MV-4-11 (cell line): ENCODE measurements around the gene P2RX5.

Experiments used
- DNase-seq: peaks from one replicate; lab custom pipeline; 2025; lab: John Stamatoyannopoulos, UW

Gene P2RX5

GRCh38 chr17:3656755-3657587, 39.0 kb downstream of the P2RX5 start:
- DNase-seq = no peak

DNA sequence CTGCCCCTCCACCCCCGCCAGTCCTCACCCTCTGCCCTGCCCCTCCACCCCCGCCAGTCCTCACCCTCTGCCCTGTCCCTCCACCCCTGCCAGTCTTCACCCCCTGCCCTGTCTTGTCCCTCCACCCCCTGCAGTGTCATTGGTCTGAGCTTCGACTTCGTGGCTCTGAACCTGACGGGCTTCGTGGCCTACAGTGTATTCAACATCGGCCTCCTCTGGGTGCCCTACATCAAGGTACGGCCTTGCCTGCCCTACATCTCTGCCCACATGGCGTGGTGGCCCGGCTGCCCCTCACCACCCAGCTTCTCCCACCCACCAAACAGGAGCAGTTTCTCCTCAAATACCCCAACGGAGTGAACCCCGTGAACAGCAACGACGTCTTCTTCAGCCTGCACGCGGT, 39.6 kb downstream of the P2RX5 start:
- DNase-seq = no peak

DNA sequence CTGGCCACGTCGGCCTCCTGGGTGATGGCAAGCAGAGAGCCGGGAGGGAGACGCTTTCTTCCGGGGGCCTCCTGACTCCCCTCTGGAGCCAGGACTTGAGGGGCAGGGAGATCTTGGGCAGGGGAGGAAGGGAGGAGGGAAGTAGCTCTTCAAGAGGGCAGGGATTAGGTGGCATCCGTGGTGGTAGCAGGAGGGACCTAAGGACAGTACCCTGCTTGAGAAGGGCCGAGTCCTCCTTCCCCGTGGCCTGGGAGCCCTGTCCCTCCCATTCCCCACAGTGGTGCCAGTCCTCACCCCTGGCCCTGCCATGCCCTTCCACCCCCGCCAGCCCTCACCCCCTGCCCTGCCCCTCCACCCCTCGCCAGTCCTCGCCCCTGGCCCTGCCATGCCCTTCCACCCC, 40.2 kb downstream of the P2RX5 start:
- no peak for DNase-seq

DNA sequence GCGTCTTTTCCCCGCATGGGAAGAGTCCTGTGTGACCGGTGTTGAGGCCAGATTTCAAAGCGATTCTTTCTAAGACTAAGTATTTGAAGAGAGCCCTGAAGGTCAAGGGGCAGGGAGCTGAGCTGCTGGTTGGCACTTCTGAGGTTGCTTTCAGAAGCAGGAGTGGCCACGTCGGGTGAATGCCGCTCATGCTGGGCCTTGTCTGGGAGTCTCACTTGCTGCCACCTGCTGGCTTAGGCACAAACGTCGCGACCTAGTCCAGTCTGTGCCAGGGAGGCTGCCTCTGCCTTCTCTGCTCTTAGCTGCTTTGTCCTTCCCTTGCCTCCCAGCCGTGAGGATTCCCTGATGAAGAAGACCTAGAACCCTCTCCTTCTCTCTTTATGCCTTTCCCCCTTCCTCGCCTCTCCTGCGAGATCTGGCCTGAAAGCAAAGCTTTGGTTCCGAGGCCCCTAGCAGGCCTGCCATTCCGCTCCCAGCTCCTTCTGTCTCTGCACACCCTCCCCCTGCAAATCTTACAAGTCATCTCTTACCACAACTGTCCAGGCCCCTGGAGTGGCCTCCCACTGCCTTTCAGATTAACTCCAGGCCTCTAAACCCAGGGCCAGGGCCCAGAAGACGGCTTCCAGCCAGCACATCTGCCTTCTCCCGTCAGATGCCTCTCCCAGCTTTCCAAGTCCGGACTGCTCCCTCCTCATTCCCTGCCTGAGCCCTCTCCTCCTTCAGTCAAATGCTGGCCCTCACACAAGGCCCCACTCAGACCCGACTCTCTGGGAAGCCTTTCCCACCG, 48.0 kb downstream of the P2RX5 start:
- DNase-seq = peak; percentile 62

GRCh38 chr17:3647251-3647650, 48.7 kb downstream of the P2RX5 start:
- DNase-seq = no peak

DNA sequence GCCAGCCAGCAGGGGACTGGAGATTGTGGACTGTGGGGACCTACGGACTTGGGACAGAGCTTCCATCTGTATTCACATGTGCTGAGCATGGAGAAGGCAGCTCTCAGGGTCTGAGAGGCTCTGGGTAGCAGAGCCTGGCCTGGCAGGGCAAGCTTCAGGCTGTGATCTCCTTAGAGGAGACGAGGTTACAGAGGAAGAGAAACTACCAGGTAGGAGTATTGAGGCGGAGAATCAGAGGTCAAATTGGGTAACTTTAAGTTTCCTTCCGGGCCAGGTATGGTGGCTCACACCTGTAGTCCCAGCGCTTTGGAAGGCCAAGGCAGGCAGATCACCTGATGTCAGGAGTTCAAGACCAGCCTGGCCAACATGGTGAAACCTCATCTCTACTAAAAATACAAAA, 50.6 kb downstream of the P2RX5 start:
- DNase-seq = no peak

DNA sequence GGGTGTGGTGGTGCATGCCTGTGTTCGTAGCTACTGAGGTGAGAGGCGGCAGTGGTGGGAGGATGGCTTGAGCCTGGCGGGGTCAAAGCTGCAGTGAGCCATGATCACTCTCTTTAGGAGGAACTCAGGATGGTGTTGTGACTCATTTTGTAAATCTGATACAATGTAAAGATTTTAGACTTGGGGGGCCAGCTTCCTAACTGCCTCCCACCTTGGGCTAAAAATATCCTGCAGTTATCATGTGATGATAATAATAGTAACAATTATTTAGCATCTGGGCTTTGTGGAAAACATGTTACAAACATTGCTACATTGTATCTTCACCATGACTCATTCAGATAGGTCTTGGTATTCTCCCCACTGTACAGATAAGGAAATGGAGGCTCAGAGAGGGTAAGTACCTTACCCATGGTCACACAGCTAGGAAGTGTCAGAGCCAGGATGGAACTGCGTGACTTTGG, 52.0 kb downstream of the P2RX5 start:
- peak; percentile 19 for DNase-seq

GRCh38 chr17:3641717-3642486, 54.1 kb downstream of the P2RX5 start:
- DNase-seq = no peak

- no peak for DNase-seq
These were observed 54.9 kb downstream of the P2RX5 start for GRCh38 chr17:3641014-3641413.

- DNase-seq = peak; percentile 98
These were observed 55.9 kb downstream of the P2RX5 start for GRCh38 chr17:3639981-3640596.

GRCh38 chr17:3636908-3637373, 59.0 kb downstream of the P2RX5 start:
- no peak for DNase-seq

DNA sequence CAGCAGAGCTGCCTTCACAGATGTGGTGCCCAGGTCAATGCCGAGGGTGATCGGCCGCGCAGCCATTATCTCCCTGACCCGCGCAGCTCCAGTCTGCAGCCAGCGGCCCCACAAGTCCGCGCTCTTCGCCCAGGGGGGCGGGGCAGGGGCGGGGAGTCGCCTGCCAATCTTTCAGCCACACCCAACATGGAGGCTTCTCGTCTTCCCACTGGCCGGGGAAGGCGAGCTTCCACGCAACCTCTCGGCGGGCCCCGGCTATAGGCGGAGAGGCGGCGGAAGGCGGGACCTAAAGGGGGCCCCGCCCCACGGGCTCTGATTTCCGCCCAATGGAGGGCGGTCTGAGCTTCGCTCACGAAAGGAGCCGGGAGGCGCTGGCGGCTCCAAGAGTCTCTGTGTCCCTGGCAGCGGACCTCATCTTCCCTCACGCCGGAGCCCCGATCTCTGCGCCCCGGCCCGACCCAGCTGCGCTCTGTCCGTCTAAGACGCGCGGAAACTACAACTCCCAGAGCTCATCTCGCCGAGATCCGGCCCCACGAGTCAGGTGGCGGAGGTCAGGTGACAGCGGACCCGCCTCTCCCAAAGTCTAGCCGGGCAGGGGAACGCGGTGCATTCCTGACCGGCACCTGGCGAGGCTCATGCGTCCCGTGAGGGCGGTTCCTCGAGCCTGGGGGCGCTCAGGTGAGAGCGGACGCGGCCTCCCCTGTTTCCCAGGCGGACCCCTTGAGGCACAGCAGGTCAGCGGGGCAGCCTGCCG, 59.6 kb downstream of the P2RX5 start, which contains the start of the genes CTNS and SHPK:
TSS of gene CTNS (plus strand) at position 607 of the 754 bp plus-strand sequence. CDS start 3,447 bp downstream, outside the sequence.
TSS of gene SHPK (minus strand) at position 97 of the 754 bp plus-strand sequence. CDS start at position 66, 31 bp downstream.
- DNase-seq = peak; percentile 96

DNA sequence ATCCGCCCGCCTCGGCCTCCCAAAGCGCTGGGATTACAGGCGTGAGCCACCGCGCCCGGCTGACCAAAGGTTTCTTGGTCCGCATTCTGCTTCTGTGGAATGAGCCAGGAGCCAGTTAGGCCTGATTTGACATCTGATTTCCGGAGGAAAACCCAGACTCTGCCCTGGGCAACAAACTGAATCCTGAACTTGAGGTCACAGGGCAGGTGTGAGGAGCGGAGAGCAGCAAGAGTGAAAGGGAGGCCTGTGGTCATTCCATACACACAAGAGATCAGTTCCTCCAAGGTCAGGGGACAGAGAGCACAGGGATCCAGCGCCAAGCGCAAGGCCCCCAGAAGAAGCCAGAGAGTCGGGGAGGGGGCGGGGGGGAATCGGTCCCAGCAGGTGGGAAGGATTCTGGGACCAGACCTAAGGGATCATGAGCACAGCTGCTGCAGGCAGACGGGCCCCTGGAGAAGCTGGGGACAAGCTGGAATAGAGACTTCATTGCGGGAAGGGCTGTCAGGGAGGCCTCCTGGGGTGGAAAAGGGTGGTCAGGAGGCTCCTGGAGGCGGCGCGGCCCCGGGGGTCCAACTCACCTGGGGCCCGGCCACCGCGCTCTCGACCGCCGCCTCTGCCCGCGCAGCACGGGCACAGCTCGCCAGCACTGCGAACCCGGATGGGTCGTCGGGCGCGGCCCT, 60.3 kb downstream of the P2RX5 start:
- no peak for DNase-seq

DNA sequence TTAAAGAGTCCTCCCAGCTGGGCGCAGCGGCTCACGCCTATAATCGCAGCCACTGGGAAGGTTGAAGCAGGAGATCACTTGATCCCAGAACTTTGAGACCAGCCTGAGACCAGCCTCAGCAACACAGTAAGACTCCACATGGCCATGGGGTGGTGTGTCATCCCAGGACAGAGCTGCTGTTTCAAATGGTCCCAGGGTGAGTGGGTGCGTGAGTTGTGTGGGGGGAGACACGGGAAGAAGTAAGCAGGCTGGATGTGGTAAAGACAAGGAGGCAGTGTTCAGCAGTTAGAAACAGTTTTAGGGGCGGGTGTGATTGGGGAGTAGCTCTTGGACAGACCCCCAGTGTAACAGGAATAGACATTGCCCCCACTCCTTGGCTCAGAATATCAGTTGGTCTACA, 63.7 kb downstream of the P2RX5 start:
- DNase-seq = no peak

- peak; percentile 81 for DNase-seq
These were observed 65.2 kb downstream of the P2RX5 start for GRCh38 chr17:3630781-3631180.

- no peak for DNase-seq
These were observed 68.2 kb downstream of the P2RX5 start for GRCh38 chr17:3627769-3628167.

- no peak for DNase-seq
These were observed 68.9 kb downstream of the P2RX5 start for GRCh38 chr17:3626831-3627768.
